ENCODE results near the gene YIF1A. TPM values are rescaled to one million over a fixed set of nuclear protein-coding genes. Genes with fewer than 3 reads are reported as not detected.

Gene YIF1A
- total RNA-seq, 4 donors from 2014 or later = 39.4 to 79.3 (median 64.5) TPM

GRCh38 chr11:66318600-66318970 is 29.6 kb upstream of the YIF1A start:
- Histone ChIP-seq H3K36me3 (no peaks in the 10 kb centered on the region), H3K9me3 (no peaks in the 10 kb centered on the region), H3K27ac (peak overlapping the region in 3 of 4 donors; percentile 91 to 96 (median 92)), H3K27me3 (peaks cover 10% of the 10 kb centered on the region), H3K4me1 (peaks cover 0 to 64% (median 22%) of the 10 kb centered on the region in 3 donors), H3K4me3 (no peak overlapping the region)
- TF ChIP-seq POLR2AphosphoS5 (IDR thresholded peaks at IDR 0.05) = no peak
- TF ChIP-seq CTCF (IDR thresholded peaks at IDR 0.05) = no peak
- TF ChIP-seq POLR2A (IDR thresholded peaks at IDR 0.05) = no peak
- no peak for TF ChIP-seq EP300 (IDR thresholded peaks at IDR 0.05)
- no peak for ATAC-seq
- 59 to 79% methylated on average over 2 to 3 of the region's 3 CpGs for WGBS, 2 donors (ENCODE audit: low coverage in 1 of 2)

- Histone ChIP-seq H3K27me3 (peaks cover 10% of the 10 kb centered on the region), H3K4me3 (peak overlapping the region in 1 of 2 donors; percentile 55), H3K27ac (peak overlapping the region; percentile 8 to 96 (median 92)), H3K4me1 (peaks cover 0 to 70% (median 28%) of the 10 kb centered on the region in 3 donors), H3K36me3 (no peaks in the 10 kb centered on the region), H3K9me3 (no peaks in the 10 kb centered on the region)
- peak; percentile 48 for ATAC-seq
- WGBS, 2 donors (ENCODE audit: low coverage in 1 of 2) = 35 to 46% methylated on average over 3 to 11 of the region's 16 CpGs
- TF ChIP-seq POLR2AphosphoS5 (IDR thresholded peaks at IDR 0.05) (peak; percentile 43), POLR2A (IDR thresholded peaks at IDR 0.05) (no peak), EP300 (IDR thresholded peaks at IDR 0.05) (no peak), CTCF (IDR thresholded peaks at IDR 0.05) (no peak)
Observed at GRCh38 chr11:66317723-66318599, 29.0 kb upstream of the YIF1A start.

GRCh38 chr11:66317322-66317722 is 28.4 kb upstream of the YIF1A start:
- Histone ChIP-seq H3K36me3 (no peaks in the 10 kb centered on the region), H3K4me1 (peaks cover 0 to 71% (median 29%) of the 10 kb centered on the region in 3 donors), H3K27ac (peak overlapping the region; percentile 14 to 96 (median 92)), H3K4me3 (peak overlapping the region; percentile 34 to 55), H3K9me3 (no peaks in the 10 kb centered on the region), H3K27me3 (peaks cover 10% of the 10 kb centered on the region)
- ATAC-seq = no peak
- WGBS, 2 donors (ENCODE audit: low coverage in 1 of 2) = 5% methylated on average over 4 of the region's 14 CpGs; no CpG with 5 or more reads in 1 of the 2 donors
- TF ChIP-seq POLR2A (IDR thresholded peaks at IDR 0.05) (no peak), CTCF (IDR thresholded peaks at IDR 0.05) (no peak), EP300 (IDR thresholded peaks at IDR 0.05) (no peak), POLR2AphosphoS5 (IDR thresholded peaks at IDR 0.05) (no peak)

GRCh38 chr11:66316849-66317251 is 27.9 kb upstream of the YIF1A start, which contains the start of gene CD248:
CD248 (minus strand) TSS chr11:66317044; CDS start chr11:66317027, 17 bp downstream.
- peak; percentile 28 for ATAC-seq
- no CpG with 5 or more reads among the region's 29 CpGs for WGBS, 2 donors (ENCODE audit: low coverage in 1 of 2)
- no peak for TF ChIP-seq EP300 (IDR thresholded peaks at IDR 0.05)
- TF ChIP-seq POLR2A (IDR thresholded peaks at IDR 0.05) = peak in 1 of 2 donors; percentile 31
- TF ChIP-seq CTCF (IDR thresholded peaks at IDR 0.05) = no peak

More at GRCh38 chr11:66316849-66317251, 27.9 kb upstream of the YIF1A start, which contains the start of gene CD248:
- peaks cover 0 to 69% (median 29%) of the 10 kb centered on the region in 3 donors for H3K4me1 ChIP-seq
- no peaks in the 10 kb centered on the region for H3K9me3 ChIP-seq
- peaks cover 10% of the 10 kb centered on the region for H3K27me3 ChIP-seq
- peak within 1 kb of the TSS; percentile 14 to 96 (median 92) for H3K27ac ChIP-seq
- H3K4me3 ChIP-seq = peak within 1 kb of the TSS; percentile 34 to 55
- no peaks in the 10 kb centered on the region for H3K36me3 ChIP-seq
